ENCODE measurements around the gene SSC5D. TPM values are rescaled to one million over a fixed set of nuclear protein-coding genes. Genes with fewer than 3 reads are reported as not detected.
A peak's percentile ranks its signal among the peaks of the same experiment; 100 is the strongest.

The SSC5D gene
- total RNA-seq, 1 donor: 77.4 TPM

DNA sequence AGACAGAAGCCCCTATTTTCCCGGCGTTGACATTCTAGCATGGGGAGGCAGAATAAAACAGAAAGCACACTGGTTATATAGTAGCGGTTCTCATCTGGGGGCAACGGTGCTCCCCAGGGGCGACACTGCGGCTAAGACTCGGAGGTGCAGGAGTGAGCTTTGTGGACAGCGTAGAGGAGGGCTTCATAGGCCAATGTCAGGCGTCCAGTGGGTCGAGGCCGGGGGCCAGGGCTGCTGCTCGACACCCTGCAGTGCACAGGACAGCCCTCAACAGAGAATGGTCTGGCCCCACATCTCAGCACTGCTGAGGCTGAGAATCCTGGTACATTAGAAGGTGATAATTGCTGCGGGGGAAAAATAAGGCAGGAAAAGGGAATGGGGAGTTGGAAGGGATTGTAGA lies 10.3 kb upstream of the SSC5D start:
- H3K4me3 ChIP-seq (ENCODE audit: insufficient read depth, low read length): peak overlapping the region; percentile 86
- TF ChIP-seq, protein P1, sequence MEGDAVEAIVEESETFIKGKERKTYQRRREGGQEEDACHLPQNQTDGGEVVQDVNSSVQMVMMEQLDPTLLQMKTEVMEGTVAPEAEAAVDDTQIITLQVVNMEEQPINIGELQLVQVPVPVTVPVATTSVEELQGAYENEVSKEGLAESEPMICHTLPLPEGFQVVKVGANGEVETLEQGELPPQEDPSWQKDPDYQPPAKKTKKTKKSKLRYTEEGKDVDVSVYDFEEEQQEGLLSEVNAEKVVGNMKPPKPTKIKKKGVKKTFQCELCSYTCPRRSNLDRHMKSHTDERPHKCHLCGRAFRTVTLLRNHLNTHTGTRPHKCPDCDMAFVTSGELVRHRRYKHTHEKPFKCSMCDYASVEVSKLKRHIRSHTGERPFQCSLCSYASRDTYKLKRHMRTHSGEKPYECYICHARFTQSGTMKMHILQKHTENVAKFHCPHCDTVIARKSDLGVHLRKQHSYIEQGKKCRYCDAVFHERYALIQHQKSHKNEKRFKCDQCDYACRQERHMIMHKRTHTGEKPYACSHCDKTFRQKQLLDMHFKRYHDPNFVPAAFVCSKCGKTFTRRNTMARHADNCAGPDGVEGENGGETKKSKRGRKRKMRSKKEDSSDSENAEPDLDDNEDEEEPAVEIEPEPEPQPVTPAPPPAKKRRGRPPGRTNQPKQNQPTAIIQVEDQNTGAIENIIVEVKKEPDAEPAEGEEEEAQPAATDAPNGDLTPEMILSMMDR (IDR thresholded peaks at IDR 0.05; ENCODE audit: extremely low read depth, low read depth, low read length): no peak

DNA sequence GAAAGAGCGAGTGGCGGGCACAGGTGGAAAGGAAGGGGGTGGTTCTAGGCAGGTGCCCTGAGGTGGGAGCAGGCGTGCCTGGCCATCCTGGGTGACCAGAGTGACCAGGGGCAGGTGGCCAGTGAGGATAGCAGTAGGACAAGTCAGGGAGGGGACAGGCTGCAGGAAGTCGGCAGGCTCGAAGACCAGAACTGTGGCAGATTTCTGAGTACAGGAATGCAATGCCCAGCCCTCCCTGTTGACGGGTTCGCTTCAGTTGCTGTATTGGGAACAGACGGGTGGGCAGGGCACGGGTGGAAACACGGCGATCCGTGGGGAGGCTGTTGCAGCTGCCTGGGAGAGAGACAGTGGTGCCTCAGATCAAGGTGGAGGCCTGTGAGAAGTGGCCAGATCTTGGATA lies 9.9 kb upstream of the SSC5D start:
- H3K4me2 ChIP-seq (ENCODE audit: insufficient read depth, low read length): no peak overlapping the region
- H2AFZ ChIP-seq (ENCODE audit: low read length): no peak overlapping the region
- TF ChIP-seq, protein P1 (IDR thresholded peaks at IDR 0.05; ENCODE audit: extremely low read depth, low read depth, low read length): no peak

More for the DNA sequence above, 10.3 kb upstream of the SSC5D start:
- Histone ChIP-seq H3K36me3 (ENCODE audit: insufficient read depth, low read length) (peaks cover 7% of the 10 kb centered on the region), H3K9me3 (ENCODE audit: low read depth, low read length) (no peaks in the 10 kb centered on the region), H3K27ac (ENCODE audit: low read depth, low read length) (no peak overlapping the region), H3K79me2 (ENCODE audit: insufficient read depth, low read length) (peaks cover 28% of the 10 kb centered on the region), H3K4me1 (ENCODE audit: insufficient read depth, low read length) (peaks cover 26% of the 10 kb centered on the region), H3K27me3 (ENCODE audit: insufficient read depth, low read length) (no peaks in the 10 kb centered on the region), H4K20me1 (ENCODE audit: insufficient read depth, low read length) (no peaks in the 10 kb centered on the region), H3K4me2 (ENCODE audit: insufficient read depth, low read length) (peak overlapping the region; percentile 94), H2AFZ (ENCODE audit: low read length) (no peak overlapping the region)
- DNase-seq (ENCODE audit: insufficient read length, low spot score, missing footprints): no peak

DNA sequence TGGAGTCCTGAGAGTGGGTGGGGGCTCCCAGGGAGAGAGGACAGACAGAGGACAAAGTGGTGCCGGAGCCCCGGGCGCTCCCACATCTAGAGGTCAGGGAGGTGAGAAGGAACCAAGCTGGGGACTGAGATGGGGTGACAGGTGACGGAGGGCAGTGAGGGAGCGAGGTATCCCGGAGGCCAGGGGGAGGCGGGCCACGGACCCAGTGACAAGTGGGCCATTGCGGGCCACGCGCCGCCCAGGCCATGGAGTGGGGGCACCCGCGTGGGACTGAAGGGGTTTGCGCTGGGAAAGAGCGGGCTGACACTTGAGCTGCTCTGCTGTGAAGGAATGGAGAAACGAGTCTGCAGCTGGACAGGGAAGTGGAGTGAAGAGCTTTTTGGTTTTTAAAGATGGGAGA lies 9.2 kb upstream of the SSC5D start:
- peaks cover 7% of the 10 kb centered on the region for H3K36me3 ChIP-seq (ENCODE audit: insufficient read depth, low read length)
- no peak overlapping the region for H2AFZ ChIP-seq (ENCODE audit: low read length)
- H3K9me3 ChIP-seq (ENCODE audit: low read depth, low read length): no peaks in the 10 kb centered on the region
- H4K20me1 ChIP-seq (ENCODE audit: insufficient read depth, low read length): no peaks in the 10 kb centered on the region
- H3K27ac ChIP-seq (ENCODE audit: low read depth, low read length): no peak overlapping the region
- TF ChIP-seq, protein P1 (IDR thresholded peaks at IDR 0.05; ENCODE audit: extremely low read depth, low read depth, low read length): no peak
- H3K4me3 ChIP-seq (ENCODE audit: insufficient read depth, low read length): no peak overlapping the region
- H3K27me3 ChIP-seq (ENCODE audit: insufficient read depth, low read length): no peaks in the 10 kb centered on the region
- H3K4me2 ChIP-seq (ENCODE audit: insufficient read depth, low read length): no peak overlapping the region
- peaks cover 29% of the 10 kb centered on the region for H3K79me2 ChIP-seq (ENCODE audit: insufficient read depth, low read length)
- peaks cover 19% of the 10 kb centered on the region for H3K4me1 ChIP-seq (ENCODE audit: insufficient read depth, low read length)
- no peak for DNase-seq (ENCODE audit: insufficient read length, low spot score, missing footprints)

More for the DNA sequence above, 9.9 kb upstream of the SSC5D start:
- H3K9me3 ChIP-seq (ENCODE audit: low read depth, low read length): no peaks in the 10 kb centered on the region
- no peak overlapping the region for H3K27ac ChIP-seq (ENCODE audit: low read depth, low read length)
- H3K4me1 ChIP-seq (ENCODE audit: insufficient read depth, low read length): peaks cover 21% of the 10 kb centered on the region
- no peak overlapping the region for H3K4me3 ChIP-seq (ENCODE audit: insufficient read depth, low read length)
- no peak for DNase-seq (ENCODE audit: insufficient read length, low spot score, missing footprints)
- H3K36me3 ChIP-seq (ENCODE audit: insufficient read depth, low read length): peaks cover 7% of the 10 kb centered on the region
- no peaks in the 10 kb centered on the region for H4K20me1 ChIP-seq (ENCODE audit: insufficient read depth, low read length)
- H3K27me3 ChIP-seq (ENCODE audit: insufficient read depth, low read length): no peaks in the 10 kb centered on the region
- H3K79me2 ChIP-seq (ENCODE audit: insufficient read depth, low read length): peaks cover 28% of the 10 kb centered on the region

DNA sequence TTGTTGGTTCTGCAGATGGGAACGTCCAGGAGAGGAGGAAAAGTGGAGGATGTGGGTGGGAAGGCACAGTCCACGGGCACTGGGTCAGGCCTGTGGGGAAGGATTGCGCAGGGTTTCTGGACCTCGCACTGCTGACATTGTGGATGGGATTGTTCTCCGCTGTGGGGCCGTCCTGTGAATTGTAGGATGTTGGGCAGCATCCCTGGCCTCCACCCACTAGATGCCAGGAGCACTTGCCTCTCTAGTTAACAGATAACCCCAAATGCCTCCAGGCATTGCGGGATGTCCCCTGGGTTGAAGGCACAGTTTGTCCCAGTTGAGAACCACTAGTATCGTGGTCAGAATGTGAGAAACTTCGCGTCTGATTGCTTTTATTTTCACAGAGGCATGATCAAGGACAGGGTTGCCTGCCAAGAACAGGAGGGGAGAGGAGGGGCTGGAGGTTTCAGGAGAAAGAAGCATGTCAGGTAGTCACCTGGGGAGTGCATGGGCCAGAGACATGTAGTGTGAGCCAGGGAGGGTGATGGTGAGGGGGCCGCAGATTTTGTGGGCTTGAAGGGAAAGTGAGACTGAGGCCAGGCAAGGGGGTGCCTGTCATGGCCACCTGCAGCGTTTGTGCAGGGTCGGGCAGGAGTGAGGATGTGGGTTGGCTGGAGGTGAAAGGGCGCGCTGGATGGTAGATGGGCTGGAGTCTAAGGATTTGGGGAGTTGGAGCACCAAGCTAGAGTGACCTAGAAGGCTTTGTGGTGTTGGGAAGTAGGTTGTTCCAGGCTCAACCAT lies 8.6 kb upstream of the SSC5D start:
- peaks cover 19% of the 10 kb centered on the region for H3K4me1 ChIP-seq (ENCODE audit: insufficient read depth, low read length)
- peaks cover 7% of the 10 kb centered on the region for H3K36me3 ChIP-seq (ENCODE audit: insufficient read depth, low read length)
- no peak overlapping the region for H3K4me2 ChIP-seq (ENCODE audit: insufficient read depth, low read length)
- H3K4me3 ChIP-seq (ENCODE audit: insufficient read depth, low read length): no peak overlapping the region
- H3K9me3 ChIP-seq (ENCODE audit: low read depth, low read length): no peaks in the 10 kb centered on the region
- H3K27me3 ChIP-seq (ENCODE audit: insufficient read depth, low read length): no peaks in the 10 kb centered on the region
- H4K20me1 ChIP-seq (ENCODE audit: insufficient read depth, low read length): no peaks in the 10 kb centered on the region
- TF ChIP-seq, protein P1 (IDR thresholded peaks at IDR 0.05; ENCODE audit: extremely low read depth, low read depth, low read length): no peak
- DNase-seq (ENCODE audit: insufficient read length, low spot score, missing footprints): no peak
- H2AFZ ChIP-seq (ENCODE audit: low read length): no peak overlapping the region
- peaks cover 34% of the 10 kb centered on the region for H3K79me2 ChIP-seq (ENCODE audit: insufficient read depth, low read length)
- H3K27ac ChIP-seq (ENCODE audit: low read depth, low read length): no peak overlapping the region

Data from osteoblast (primary cell).